Spinal cord (tissue), 10 donors: ENCODE measurements around the gene MCC. TPM values are rescaled to one million over a fixed set of nuclear protein-coding genes. Genes with fewer than 3 reads are reported as not detected.

Experiments
- DNase-seq, 6 donors: peaks; one replicate each; pipeline versions ENCODE4 v3.0.0 to v3.0.0-alpha.2; 2013 to 2015; ENCODE audit warnings: low spot score in 6 of 6, low read depth in 4 of 6
- H3K27ac ChIP-seq: one replicate; pipeline ENCODE4 v1.5.1; 2013; ENCODE audit warnings: low read depth, low read length, control low read depth
- H3K27me3 ChIP-seq: one replicate; pipeline ENCODE4 v1.6.1; 2013; ENCODE audit warnings: low read length; ENCODE audit not compliant: control insufficient read depth, insufficient read depth
- H3K36me3 ChIP-seq: one replicate; pipeline ENCODE4 v1.6.1; 2013; ENCODE audit warnings: low read length; ENCODE audit not compliant: control insufficient read depth, insufficient read depth
- H3K4me1 ChIP-seq: one replicate; pipeline ENCODE4 v1.6.1; 2013; ENCODE audit warnings: low read length; ENCODE audit not compliant: control insufficient read depth, insufficient read depth
- H3K4me3 ChIP-seq: one replicate; pipeline ENCODE4 v1.5.1; 2013; ENCODE audit warnings: low read depth, low read length, control low read depth
- H3K9me3 ChIP-seq: one replicate; pipeline ENCODE4 v1.6.1; 2013; ENCODE audit warnings: low read length; ENCODE audit not compliant: control insufficient read depth, insufficient read depth
- WGBS: methylation state at CpG from one replicate; pipeline ENCODE4 v1.1.5; 2013; ENCODE audit warnings: missing lambda C conversion rate; ENCODE audit not compliant: insufficient coverage; 5-methylcytosine and 5-hydroxymethylcytosine counted together
- polyA plus RNA-seq, 2 donors: library from polyadenylated mRNA; unstranded; fragments of 120-200 nt; gene quantifications; one replicate each; pipeline ENCODE4 v1.2.1, GENCODE V29; 2013; ENCODE audit not compliant: insufficient read length in 2 of 2
- total RNA-seq, 2 donors: library from RNA; depleted of rRNA in 1 of 2; stranded (reverse); fragments of 120-200 nt in 1 of 2; fragments of >200 nt in 1 of 2; gene quantifications; one replicate each; pipeline versions ENCODE4 v1.2.3 to v1.2.4, GENCODE V29; 2013 to 2014
- donor health status: healthy.

The MCC gene
- total and polyA plus RNA-seq, 4 donors: 19.2 to 31.7 (median 26.6) TPM

DNA sequence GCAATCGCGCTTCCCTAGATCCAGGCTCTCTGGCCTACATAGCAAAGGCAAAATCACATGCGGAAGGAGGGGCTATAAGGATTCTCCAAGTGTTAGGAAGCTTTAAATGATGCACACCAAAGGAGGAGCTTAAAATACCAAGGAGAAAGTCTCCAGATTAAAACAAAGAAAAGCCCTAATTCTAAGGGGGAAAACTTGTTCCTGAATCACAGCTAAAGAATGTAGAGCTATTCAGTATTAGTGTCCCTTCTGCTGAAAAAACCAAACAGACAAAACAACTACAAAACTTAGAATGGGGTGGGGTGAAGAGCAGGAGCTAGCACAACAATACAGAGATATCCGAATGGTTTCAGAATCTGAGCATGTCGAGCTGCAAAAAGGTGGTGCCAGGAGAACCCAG is 297.9 kb downstream of the MCC start:
- 100% methylated on average over 2 of the region's 5 CpGs for WGBS
- H3K36me3 ChIP-seq: no peaks in the 10 kb centered on the region
- H3K27me3 ChIP-seq: no peaks in the 10 kb centered on the region
- DNase-seq: no peak
- peaks cover 9% of the 10 kb centered on the region for H3K4me1 ChIP-seq
- H3K4me3 ChIP-seq: no peak overlapping the region
- no peak overlapping the region for H3K27ac ChIP-seq
- H3K9me3 ChIP-seq: peaks cover 2% of the 10 kb centered on the region

DNA sequence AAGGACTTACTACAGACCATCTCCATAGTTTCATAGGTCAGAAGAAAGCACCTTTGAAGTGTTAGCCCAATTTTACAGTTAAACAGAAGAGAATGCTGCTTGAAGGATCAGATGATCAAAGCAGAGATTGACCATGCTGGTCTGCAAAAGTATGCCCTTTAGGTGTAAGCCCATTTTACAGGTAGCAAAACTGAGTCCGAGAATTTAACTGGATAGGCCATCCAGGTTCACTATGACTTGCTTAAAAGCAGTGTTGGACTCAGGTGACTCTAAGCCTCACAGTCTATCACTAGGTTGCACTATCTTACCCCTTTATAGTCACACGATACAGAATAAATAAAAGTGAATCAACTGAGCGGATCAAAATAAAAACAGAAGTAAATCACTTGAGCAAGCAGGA is 299.0 kb downstream of the MCC start:
- H3K27ac ChIP-seq: no peak overlapping the region
- H3K9me3 ChIP-seq: peaks cover 2% of the 10 kb centered on the region
- no peaks in the 10 kb centered on the region for H3K36me3 ChIP-seq
- no peak for DNase-seq
- no peaks in the 10 kb centered on the region for H3K27me3 ChIP-seq
- no peak overlapping the region for H3K4me3 ChIP-seq
- H3K4me1 ChIP-seq: peaks cover 9% of the 10 kb centered on the region
- WGBS: 100% methylated on average over 1 of the region's 3 CpGs

DNA sequence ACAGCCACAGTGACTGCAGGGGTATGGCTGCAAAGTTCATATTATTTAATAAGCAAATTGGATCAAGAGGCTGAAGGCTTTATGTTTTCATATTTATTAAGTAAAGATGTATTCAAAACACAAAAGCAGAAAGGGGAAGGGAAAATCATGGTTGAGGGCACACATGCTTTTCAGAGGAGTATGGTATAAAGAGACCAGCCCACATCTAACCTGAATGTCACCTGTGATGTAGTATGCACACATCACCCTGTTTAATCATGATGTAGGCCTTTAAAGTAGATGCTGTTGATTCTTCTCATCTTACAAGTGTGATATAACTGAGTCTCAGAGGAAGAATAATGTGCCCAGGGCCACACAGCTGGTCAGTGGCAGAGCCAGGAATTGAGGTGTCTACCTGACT is 299.8 kb downstream of the MCC start:
- peaks cover 2% of the 10 kb centered on the region for H3K9me3 ChIP-seq
- no peaks in the 10 kb centered on the region for H3K36me3 ChIP-seq
- no peak for DNase-seq
- H3K4me1 ChIP-seq: peaks cover 9% of the 10 kb centered on the region
- H3K27me3 ChIP-seq: no peaks in the 10 kb centered on the region
- no peak overlapping the region for H3K4me3 ChIP-seq
- no peak overlapping the region for H3K27ac ChIP-seq

DNA sequence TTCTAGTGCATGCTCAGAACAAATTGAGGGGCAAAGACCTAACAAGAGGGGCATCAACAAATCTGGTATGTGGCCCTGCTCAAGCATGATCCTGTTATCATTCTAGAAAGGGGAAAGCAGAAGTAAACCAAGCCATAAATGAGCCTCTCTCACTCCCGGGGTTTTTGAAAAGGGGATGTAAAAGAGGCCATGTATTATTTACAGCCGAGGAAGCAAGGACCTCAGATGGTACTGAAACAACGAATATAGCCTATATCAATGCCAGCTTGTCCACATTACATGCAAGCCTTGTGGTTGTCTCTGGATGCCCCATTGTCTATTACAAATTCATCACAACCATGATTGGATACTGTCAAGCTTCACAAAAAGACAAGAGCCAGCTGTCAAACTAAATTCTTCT is 300.3 kb downstream of the MCC start:
- DNase-seq: no peak
- no peak overlapping the region for H3K4me3 ChIP-seq
- H3K27ac ChIP-seq: no peak overlapping the region
- H3K4me1 ChIP-seq: peaks cover 9% of the 10 kb centered on the region
- H3K27me3 ChIP-seq: no peaks in the 10 kb centered on the region
- H3K36me3 ChIP-seq: no peaks in the 10 kb centered on the region
- H3K9me3 ChIP-seq: no peaks in the 10 kb centered on the region
- 73% methylated on average over 2 of the region's 3 CpGs for WGBS

DNA sequence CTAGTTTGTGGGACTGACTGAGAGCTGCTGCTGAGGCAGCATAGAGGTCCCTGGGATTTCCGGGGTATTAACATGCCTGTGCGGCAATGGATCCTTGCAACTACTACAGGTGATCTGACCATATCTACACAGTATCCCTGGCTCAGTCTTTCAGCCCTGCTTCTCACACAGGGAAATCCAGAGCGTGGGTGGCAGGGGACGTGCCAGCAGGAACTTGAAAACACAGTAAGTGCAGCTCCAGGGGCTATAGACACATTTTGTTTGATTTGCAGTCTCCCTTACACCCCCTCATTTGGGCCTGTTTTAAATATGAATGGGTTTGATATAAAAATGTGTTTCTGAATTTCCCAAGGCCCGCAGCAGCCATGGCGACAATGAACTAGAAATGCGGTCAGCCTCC is 302.2 kb downstream of the MCC start:
- no peaks in the 10 kb centered on the region for H3K36me3 ChIP-seq
- H3K9me3 ChIP-seq: no peaks in the 10 kb centered on the region
- H3K4me3 ChIP-seq: no peak overlapping the region
- H3K27ac ChIP-seq: no peak overlapping the region
- DNase-seq: no peak
- H3K4me1 ChIP-seq: peaks cover 9% of the 10 kb centered on the region
- 49% methylated on average over 5 of the region's 7 CpGs for WGBS
- no peaks in the 10 kb centered on the region for H3K27me3 ChIP-seq

DNA sequence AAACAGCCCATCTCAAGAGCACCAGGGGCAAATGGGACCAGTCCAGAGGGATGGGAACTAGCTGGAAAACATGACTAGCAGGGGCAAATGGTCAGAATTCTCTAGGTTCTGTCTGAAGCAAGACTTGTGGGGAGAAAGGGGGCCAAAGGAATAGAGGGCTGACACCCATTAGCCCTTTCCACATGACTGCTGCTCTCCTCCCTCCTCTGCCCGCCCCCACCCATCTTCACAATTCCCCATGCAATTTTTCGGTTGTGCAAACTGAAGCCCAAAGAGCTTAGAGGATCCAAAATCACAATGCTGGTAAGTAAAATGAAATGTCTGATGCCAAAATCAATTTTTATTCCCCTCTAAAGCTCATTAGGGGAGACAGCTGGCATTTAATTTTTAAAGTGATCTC is 304.6 kb downstream of the MCC start:
- Histone ChIP-seq H3K27ac (no peak overlapping the region), H3K36me3 (no peaks in the 10 kb centered on the region), H3K9me3 (no peaks in the 10 kb centered on the region), H3K27me3 (no peaks in the 10 kb centered on the region), H3K4me1 (peaks cover 6% of the 10 kb centered on the region), H3K4me3 (no peak overlapping the region)
- DNase-seq: peak in 1 of 6 donors; percentile 40
- no CpG with 5 or more reads among the region's 2 CpGs for WGBS

DNA sequence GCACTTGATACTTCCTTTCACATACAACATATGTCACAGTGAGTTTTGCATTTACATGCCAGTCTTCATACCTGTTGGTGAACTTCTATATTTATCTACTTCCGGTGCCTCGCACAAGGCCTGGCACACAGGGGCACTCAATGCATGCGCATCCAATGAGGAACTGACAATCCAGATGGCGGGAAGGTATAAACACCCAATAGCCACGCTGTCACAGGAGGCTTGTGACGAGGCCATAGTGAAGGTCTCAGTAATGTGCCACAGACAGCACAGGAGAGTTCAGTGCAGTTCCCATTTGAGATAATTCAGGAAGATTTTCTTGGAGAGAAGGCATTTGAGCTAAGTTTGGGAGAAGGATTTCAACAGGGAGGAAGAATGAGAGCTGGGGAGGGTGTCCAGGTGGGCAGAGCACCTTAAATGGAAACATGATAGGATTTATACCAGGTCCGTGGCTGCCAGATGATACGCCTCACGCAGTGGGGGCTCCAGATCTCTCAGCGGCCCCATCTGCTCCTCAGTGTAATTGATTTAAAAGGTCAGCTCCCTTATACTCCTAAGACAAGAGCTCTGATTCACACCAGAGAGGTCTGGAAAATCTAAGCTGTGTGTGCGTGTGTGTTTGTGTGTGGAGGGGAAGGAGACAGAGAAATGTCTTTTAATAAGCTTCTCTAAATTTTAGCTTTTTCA is 305.5 kb downstream of the MCC start:
- H3K9me3 ChIP-seq: no peaks in the 10 kb centered on the region
- H3K4me1 ChIP-seq: peaks cover 6% of the 10 kb centered on the region
- H3K4me3 ChIP-seq: no peak overlapping the region
- H3K27me3 ChIP-seq: no peaks in the 10 kb centered on the region
- WGBS: 97% methylated on average over 6 of the region's 11 CpGs
- no peaks in the 10 kb centered on the region for H3K36me3 ChIP-seq
- no peak overlapping the region for H3K27ac ChIP-seq
- DNase-seq: no peak

DNA sequence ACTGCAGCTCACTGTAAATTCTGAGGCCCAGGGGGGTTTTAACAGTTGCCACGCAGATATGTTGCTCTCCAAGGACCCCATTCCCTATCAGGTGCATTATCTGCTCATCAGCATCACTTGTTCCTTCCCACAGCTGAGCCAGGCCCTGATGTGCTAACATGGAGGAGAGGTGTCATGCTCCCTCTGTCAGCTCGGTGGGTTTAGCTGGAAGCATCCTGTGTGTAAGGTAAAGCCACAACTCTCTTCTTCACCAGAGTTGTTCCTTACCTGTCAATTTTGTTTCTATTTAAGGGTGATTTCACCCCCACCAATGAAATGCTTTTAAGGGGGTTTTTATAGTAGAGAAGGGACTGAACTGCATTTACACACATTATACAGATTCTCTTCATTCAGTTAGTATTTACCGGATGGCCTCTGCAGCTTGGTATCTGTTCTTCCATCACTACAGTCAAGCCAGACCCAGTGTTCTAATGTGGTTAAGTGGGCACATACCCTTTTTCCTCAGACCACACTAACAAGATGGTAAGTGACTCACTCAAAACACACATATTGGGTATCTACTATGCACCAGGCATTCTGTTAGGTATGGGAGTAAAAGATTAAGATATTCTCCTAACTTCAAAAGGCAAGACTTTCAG is 306.3 kb downstream of the MCC start:
- H3K27me3 ChIP-seq: no peaks in the 10 kb centered on the region
- H3K27ac ChIP-seq: no peak overlapping the region
- peak in 1 of 6 donors; percentile 53 for DNase-seq
- no peaks in the 10 kb centered on the region for H3K36me3 ChIP-seq
- no peaks in the 10 kb centered on the region for H3K9me3 ChIP-seq
- WGBS: 86% methylated on average over 1 of the region's 3 CpGs
- no peak overlapping the region for H3K4me3 ChIP-seq
- peaks cover 6% of the 10 kb centered on the region for H3K4me1 ChIP-seq

DNA sequence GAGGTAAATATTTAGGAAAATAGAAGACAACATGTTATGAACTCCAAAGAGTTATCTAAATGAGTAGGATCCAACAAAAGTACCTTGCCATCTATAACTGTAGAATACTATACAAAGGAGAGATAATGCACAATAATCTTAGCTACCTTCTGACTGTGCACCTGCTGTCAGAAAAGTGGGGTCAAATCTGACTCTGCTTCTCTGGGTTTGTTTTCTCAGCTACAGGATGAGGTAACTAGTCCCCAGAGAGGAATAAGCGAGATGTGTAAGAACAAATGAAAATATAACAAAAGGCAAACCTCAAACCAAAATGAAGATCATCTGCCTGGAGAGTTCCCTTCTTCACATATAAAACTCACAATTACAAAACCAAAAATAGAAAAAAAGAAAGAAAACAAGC is 306.8 kb downstream of the MCC start:
- H3K9me3 ChIP-seq: no peaks in the 10 kb centered on the region
- WGBS: no CpG with 5 or more reads among the region's 1 CpG
- DNase-seq: no peak
- H3K36me3 ChIP-seq: no peaks in the 10 kb centered on the region
- H3K27ac ChIP-seq: no peak overlapping the region
- H3K4me3 ChIP-seq: no peak overlapping the region
- peaks cover 6% of the 10 kb centered on the region for H3K4me1 ChIP-seq
- no peaks in the 10 kb centered on the region for H3K27me3 ChIP-seq

DNA sequence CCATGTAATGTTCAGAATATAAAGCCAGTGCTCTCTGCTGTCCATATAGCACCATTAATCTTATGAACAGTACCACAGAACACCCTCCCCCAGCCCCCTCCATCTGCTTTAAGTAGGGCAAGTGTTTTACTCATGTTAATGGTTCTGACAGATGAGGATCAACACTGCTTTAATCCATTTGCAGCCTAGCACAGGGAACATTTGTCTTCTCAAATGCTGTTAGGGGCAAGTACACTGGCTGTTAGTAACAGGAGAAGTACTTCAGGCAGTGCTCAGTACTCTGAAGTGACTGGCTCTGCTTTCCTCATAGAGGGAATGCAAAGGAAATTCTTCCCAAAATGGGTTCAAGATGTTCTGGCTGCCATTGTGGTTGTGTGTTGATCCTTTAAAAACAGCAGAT is 309.1 kb downstream of the MCC start:
- Histone ChIP-seq H3K36me3 (no peaks in the 10 kb centered on the region), H3K4me3 (no peak overlapping the region), H3K27ac (no peak overlapping the region), H3K27me3 (no peaks in the 10 kb centered on the region), H3K4me1 (no peaks in the 10 kb centered on the region), H3K9me3 (no peaks in the 10 kb centered on the region)
- DNase-seq: peak in 2 of 6 donors; percentile 37 to 59
